IPS-18c (cell line): ENCODE results near the gene SKAP1.
"Not testable (repeated sequence)": the region's sequence is repeated elsewhere in the genome, so short reads cannot be mapped to it uniquely, and the experiment has no call there.

ENCODE experiments used
- H3K4me3 ChIP-seq: 2 replicates; pipeline ENCODE4 v1.7.0; 2013; ENCODE audit warnings: low read depth, mild to moderate bottlenecking, low read length, moderate library complexity; ENCODE audit not compliant: insufficient read depth
- H3K9me3 ChIP-seq: one replicate; pipeline ENCODE4 v1.6.1; 2013; ENCODE audit warnings: mild to moderate bottlenecking, low read length, moderate library complexity; ENCODE audit not compliant: control insufficient read depth, insufficient read depth

The SKAP1 gene

GRCh38 chr17:48293319-48294019 is 136.5 kb downstream of the SKAP1 start:
- Histone ChIP-seq H3K4me3 (no peak overlapping the region), H3K9me3 (no peaks in the 10 kb centered on the region)

GRCh38 chr17:48290378-48290777 is 139.6 kb downstream of the SKAP1 start:
- H3K9me3 ChIP-seq = no peaks in the 10 kb centered on the region
- no peak overlapping the region for H3K4me3 ChIP-seq

DNA sequence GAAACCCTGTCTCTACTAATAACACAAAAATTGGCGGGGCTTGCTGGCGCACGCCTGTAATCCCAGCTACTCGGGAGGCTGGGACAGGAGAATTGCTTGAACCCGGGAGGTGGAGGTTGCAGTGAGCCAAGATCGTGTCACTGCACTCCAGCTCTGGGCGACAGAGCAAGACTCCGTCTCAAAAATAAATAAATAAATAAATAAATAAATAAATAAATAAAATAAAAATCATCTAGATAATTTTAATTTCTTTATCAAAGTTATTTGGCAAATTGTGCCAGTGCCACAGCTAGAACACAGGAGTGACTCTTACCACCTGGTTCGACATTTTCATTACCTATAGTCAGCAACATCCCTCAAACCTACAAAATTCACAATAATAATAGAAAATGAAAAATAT is 143.1 kb downstream of the SKAP1 start:
- not testable (repeated sequence) for H3K9me3 ChIP-seq, H3K4me3 ChIP-seq

GRCh38 chr17:48285614-48286013 is 144.4 kb downstream of the SKAP1 start:
- no peaks in the 10 kb centered on the region for H3K9me3 ChIP-seq
- H3K4me3 ChIP-seq = no peak overlapping the region

GRCh38 chr17:48283907-48284306 is 146.1 kb downstream of the SKAP1 start:
- no peak overlapping the region for H3K4me3 ChIP-seq
- H3K9me3 ChIP-seq = no peaks in the 10 kb centered on the region

DNA sequence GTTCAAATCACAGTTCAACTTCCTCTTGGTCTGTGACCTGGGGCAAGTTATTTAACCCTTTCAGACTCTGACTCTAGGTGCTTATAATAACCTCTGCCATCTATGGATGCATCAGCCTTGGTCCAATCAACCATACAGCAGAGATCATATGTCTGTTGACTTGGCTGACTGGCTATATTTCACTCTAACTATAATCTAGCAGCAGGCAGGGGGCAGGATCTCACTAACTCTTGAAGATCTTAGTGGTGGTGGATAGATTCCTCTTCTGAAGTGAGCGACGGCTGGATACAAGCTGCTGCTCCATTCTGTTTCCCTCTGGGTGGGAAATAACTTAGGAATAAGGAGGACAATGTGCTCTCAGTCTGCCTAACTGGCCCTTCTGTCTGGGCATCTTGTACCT is 146.6 kb downstream of the SKAP1 start:
- H3K9me3 ChIP-seq = no peaks in the 10 kb centered on the region
- no peak overlapping the region for H3K4me3 ChIP-seq

GRCh38 chr17:48282303-48282702 is 147.7 kb downstream of the SKAP1 start:
- no peak overlapping the region for H3K4me3 ChIP-seq
- H3K9me3 ChIP-seq = no peaks in the 10 kb centered on the region

GRCh38 chr17:48278760-48279491 is 151.1 kb downstream of the SKAP1 start:
- no peaks in the 10 kb centered on the region for H3K9me3 ChIP-seq
- no peak overlapping the region for H3K4me3 ChIP-seq

- Histone ChIP-seq H3K4me3 (no peak overlapping the region), H3K9me3 (no peaks in the 10 kb centered on the region)
Observed at GRCh38 chr17:48276776-48277175, 153.2 kb downstream of the SKAP1 start.

- no peaks in the 10 kb centered on the region for H3K9me3 ChIP-seq
- H3K4me3 ChIP-seq = no peak overlapping the region
Observed at GRCh38 chr17:48270899-48271298, 159.1 kb downstream of the SKAP1 start.

DNA sequence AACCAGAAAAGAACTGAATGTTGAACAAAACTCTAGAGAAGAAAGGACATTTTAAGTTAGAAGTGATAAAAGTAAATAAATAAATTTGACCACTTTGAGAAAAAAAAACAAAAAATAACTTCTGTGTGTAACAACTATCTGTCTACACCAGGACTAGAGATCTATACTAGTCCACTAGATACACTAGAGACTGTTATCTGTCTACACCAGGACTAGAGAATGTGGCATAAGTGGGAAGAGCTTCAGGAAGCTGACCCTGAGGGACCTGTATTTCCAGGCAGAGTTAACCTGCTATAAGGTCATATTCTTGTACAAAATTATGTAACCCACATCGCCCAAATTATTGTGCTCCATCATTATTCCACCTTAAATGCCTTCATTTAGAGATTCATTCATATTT is 160.8 kb downstream of the SKAP1 start:
- Histone ChIP-seq H3K9me3 (no peaks in the 10 kb centered on the region), H3K4me3 (no peak overlapping the region)

GRCh38 chr17:48263731-48264035 is 166.3 kb downstream of the SKAP1 start:
- Histone ChIP-seq H3K4me3 (no peak overlapping the region), H3K9me3 (no peaks in the 10 kb centered on the region)

DNA sequence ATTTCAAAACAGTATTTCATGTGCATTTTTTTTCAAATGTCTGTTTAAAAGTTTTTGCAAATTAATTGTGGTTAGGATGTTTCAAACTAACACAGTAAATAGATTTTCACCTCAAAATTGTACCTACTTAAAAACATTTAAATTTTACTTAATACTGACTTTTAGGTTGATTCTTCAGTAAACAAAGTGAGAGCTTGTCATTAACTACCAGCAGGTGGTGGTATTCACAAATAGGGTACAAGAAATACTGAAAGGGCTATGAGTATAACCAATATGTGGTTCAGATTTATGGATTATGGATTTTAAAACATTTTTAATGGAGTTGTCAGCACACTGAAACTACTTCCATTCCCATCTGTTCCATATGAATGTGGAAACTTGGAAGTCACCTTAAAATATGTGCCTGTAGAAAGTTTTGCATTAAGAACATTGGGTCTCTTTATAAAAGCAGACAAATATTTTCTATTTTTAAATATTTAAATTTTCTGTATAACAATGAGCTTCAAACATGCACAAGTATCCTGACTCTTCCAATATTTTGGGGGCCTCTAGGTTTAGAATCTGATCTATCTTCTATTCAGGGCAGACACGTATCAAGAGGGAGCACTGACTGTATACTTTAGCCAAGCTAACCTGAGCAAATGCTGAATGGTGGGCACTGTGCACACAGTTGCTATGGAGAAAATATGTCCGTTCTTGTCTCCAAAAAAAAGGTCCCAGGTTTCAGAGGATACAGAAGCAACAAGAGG is 166.9 kb downstream of the SKAP1 start:
- no peaks in the 10 kb centered on the region for H3K9me3 ChIP-seq
- H3K4me3 ChIP-seq = no peak overlapping the region

- no peak overlapping the region for H3K4me3 ChIP-seq
- no peaks in the 10 kb centered on the region for H3K9me3 ChIP-seq
Observed at GRCh38 chr17:48261297-48261880, 168.6 kb downstream of the SKAP1 start.

GRCh38 chr17:48259694-48260291 is 170.2 kb downstream of the SKAP1 start:
- no peaks in the 10 kb centered on the region for H3K9me3 ChIP-seq
- no peak overlapping the region for H3K4me3 ChIP-seq

GRCh38 chr17:48258331-48258730 is 171.7 kb downstream of the SKAP1 start:
- H3K9me3 ChIP-seq = no peaks in the 10 kb centered on the region
- no peak overlapping the region for H3K4me3 ChIP-seq

- Histone ChIP-seq H3K4me3 (no peak overlapping the region), H3K9me3 (no peaks in the 10 kb centered on the region)
Observed at GRCh38 chr17:48255759-48256158, 174.3 kb downstream of the SKAP1 start.
